Heart right ventricle (tissue), 16 donors: ENCODE data around the gene ERN1. TPM values are rescaled to one million over a fixed set of nuclear protein-coding genes. Genes with fewer than 3 reads are reported as not detected.

Experiments used
- ATAC-seq, 8 donors: fragments of 200-7000 bp; cut with Tn5 transposase; one replicate each; pipeline ENCODE4 v1.9.1; 2020; ENCODE audit warnings: mild to moderate bottlenecking in 8 of 8, moderate library complexity in 8 of 8, moderate number of reproducible peaks in 1 of 8
- DNase-seq, 2 donors: peaks; one replicate each; pipeline ENCODE4 v3.0.0-alpha.2; 2020
- H3K27ac ChIP-seq, 10 donors: fragments of 200-600 bp; sonication (generic) in 2 of 10; one replicate each; pipeline versions ENCODE4 v1.5.0 to v1.8.0; 2020 to 2022; ENCODE audit warnings: mild to moderate bottlenecking in 3 of 10
- H3K27me3 ChIP-seq, 7 donors: fragments of 200-600 bp; one replicate each; pipeline ENCODE4 v1.8.0; 2021 to 2022; ENCODE audit warnings: mild to moderate bottlenecking in 2 of 7
- H3K36me3 ChIP-seq, 9 donors: fragments of 200-600 bp; sonication (generic) in 1 of 9; one replicate each; pipeline versions ENCODE4 v1.5.0 to v1.8.0; 2020 to 2022; ENCODE audit warnings: mild to moderate bottlenecking in 2 of 9
- H3K4me1 ChIP-seq, 9 donors: fragments of 200-600 bp; sonication (generic) in 1 of 9; one replicate each; pipeline versions ENCODE4 v1.5.0 to v1.8.0; 2020 to 2022; ENCODE audit warnings: mild to moderate bottlenecking in 4 of 9
- H3K4me3 ChIP-seq, 10 donors: fragments of 200-600 bp; sonication (generic) in 2 of 10; one replicate each; pipeline versions ENCODE4 v1.5.0 to v1.8.0; 2020 to 2022; ENCODE audit warnings: mild to moderate bottlenecking in 7 of 10, moderate library complexity in 2 of 10
- H3K9me3 ChIP-seq, 11 donors: fragments of 200-600 bp in 10 of 11; sonication (generic) in 2 of 11; one replicate each; pipeline versions ENCODE4 v1.5.0 to v1.8.0; 2013 to 2022; ENCODE audit warnings: mild to moderate bottlenecking in 2 of 11, control low read depth in 1 of 11, moderate library complexity in 1 of 11
- CTCF ChIP-seq, 9 donors: fragments of 200-600 bp; sonication (generic) in 2 of 9; IDR thresholded peaks; one replicate each; pipeline versions ENCODE4 v1.5.0 to v1.8.0; 2021 to 2022; ENCODE audit warnings: antibody characterized with exemption in 9 of 9, mild to moderate bottlenecking in 5 of 9, moderate library complexity in 1 of 9
- WGBS, 2 donors: extraction: QIAGEN DNeasy Blood & Tissue Kit; methylation state at CpG; one replicate each; pipeline ENCODE4 v1.1.7; 2013; ENCODE audit warnings: inconsistent platforms in 1 of 2; 5-methylcytosine and 5-hydroxymethylcytosine counted together
- intact Hi-C, 10 donors: fragments of 100-400 bp; cut with DNase I; formaldehyde crosslinking; loops; one replicate each; pipeline versions ENCODE4 v1.11.1 to v1.14.2; 2022
- polyA plus RNA-seq, 2 donors: library from polyadenylated mRNA; stranded (reverse); fragments of 200-250 nt; gene quantifications; one replicate each; pipeline ENCODE4 v1.2.3, GENCODE V29; 2013
- total RNA-seq, 10 donors: library from RNA; stranded (reverse); fragmentation: NEBNext Ultra II Directional in 3 of 10; extraction: Animal tissue kit (Norgen Biotek cat#: 25700) in 3 of 10; gene quantifications; one replicate each; pipeline versions ENCODE4 v1.2.1 to v1.2.4, GENCODE V29; 2021 to 2023
- donor health status: Arrhythmogenic right ventricular cardiomyopathy.
- donor health status: ischemic (EF 13 %, LVEDD 7.1; RV severe dilation, severe dysfunction).
- donor health status: healthy with polysubstance abuse.
- donor health status: DM: no; HTN: yes; CAD: no.
- donor health status: DM: no; HTN: no; CAD: no.
- donor health status: ischemic (EF 25% LVEDD 6.9; RV normal size, moderate dysfunction).
- donor health status: ischemic (EF 25% LVEDD 5.7; RV mildly dilated, moderate dysfunction).
- donor health status: healthy.
- donor health status: DM: yes; HTN: yes; CAD: no.
- donor health status: Ischemic cardiomyopathy.
- donor health status: ischemic (EF 35%, LVEDD 5.7; RV mildly dilated, moderate dysfunction).
- donor health status: nonischemic (EF 11% LVEDD 7.7; RV severe dilation, severe dysfunction).
- donor health status: DM: yes; HTN: yes; CAD: no.
- donor health status: PGD.
- donor health status: ischemic (EF 29% LVEDD 5.4; RV normal size, mild dysfunction).
- donor health status: nonischemic (EF 23%, LVEDD 6.1; RV moderate dilation, normal function).

ERN1 gene
- total and polyA plus RNA-seq, 12 donors: 2.2 to 16.6 (median 7.1) TPM

GRCh38 chr17:64004903-64005733, 124.8 kb downstream of the ERN1 start:
- peak overlapping the region; percentile 65 to 90 (median 84) for H3K27ac ChIP-seq
- H3K27me3 ChIP-seq: peaks cover 0 to 3% (median 0%) of the 10 kb centered on the region in 7 donors
- no peak for TF ChIP-seq CTCF (IDR thresholded peaks at IDR 0.05)
- H3K4me1 ChIP-seq: peaks cover 2 to 83% (median 64%) of the 10 kb centered on the region in 9 donors
- ATAC-seq: no peak
- peaks cover 0 to 36% (median 0%) of the 10 kb centered on the region in 9 donors for H3K36me3 ChIP-seq
- 68 to 75% methylated on average over 19 of the region's 19 CpGs for WGBS, 2 donors
- intact Hi-C loops: loop anchor here in 1 of 10 donors (2.0 kb wide), 1 partner anchor 16 kb away; the partner anchor contains the start of gene ICAM2
- H3K9me3 ChIP-seq: no peaks in the 10 kb centered on the region
- no peak for DNase-seq
- H3K4me3 ChIP-seq: peak overlapping the region; percentile 18 to 59 (median 45)

- intact Hi-C loops: loop anchor here in 1 of 10 donors (2.0 kb wide), 1 partner anchor 17 kb away; the partner anchor contains the start of gene ICAM2
- no peak for ATAC-seq
- no peak for TF ChIP-seq CTCF (IDR thresholded peaks at IDR 0.05)
- 94 to 95% methylated on average over 7 of the region's 7 CpGs for WGBS, 2 donors
- peak overlapping the region in 3 of 10 donors; percentile 39 to 59 (median 46) for H3K4me3 ChIP-seq
- peaks cover 0 to 7% (median 1%) of the 10 kb centered on the region in 7 donors for H3K27me3 ChIP-seq
- peak overlapping the region in 7 of 10 donors; percentile 33 to 90 (median 86) for H3K27ac ChIP-seq
- H3K4me1 ChIP-seq: peaks cover 2 to 75% (median 58%) of the 10 kb centered on the region in 9 donors
- H3K9me3 ChIP-seq: no peaks in the 10 kb centered on the region
- DNase-seq: no peak
- H3K36me3 ChIP-seq: peaks cover 0 to 30% (median 0%) of the 10 kb centered on the region in 9 donors
Measured at GRCh38 chr17:64004218-64004770, 125.7 kb downstream of the ERN1 start.

- WGBS, 2 donors: 84 to 88% methylated on average over 13 of the region's 13 CpGs
- H3K4me3 ChIP-seq: no peak overlapping the region
- H3K36me3 ChIP-seq: peaks cover 0 to 30% (median 0%) of the 10 kb centered on the region in 9 donors
- H3K4me1 ChIP-seq: peaks cover 2 to 74% (median 58%) of the 10 kb centered on the region in 9 donors
- no peak for TF ChIP-seq CTCF (IDR thresholded peaks at IDR 0.05)
- H3K27ac ChIP-seq: peak overlapping the region in 6 of 10 donors; percentile 3 to 90 (median 86)
- DNase-seq (no peak), ATAC-seq (no peak)
- H3K9me3 ChIP-seq: no peaks in the 10 kb centered on the region
- intact Hi-C loops: loop anchor here in 1 of 10 donors (2.0 kb wide), 1 partner anchor 17 kb away; the partner anchor contains the start of gene ICAM2
- H3K27me3 ChIP-seq: peaks cover 5 to 14% (median 8%) of the 10 kb centered on the region in 7 donors
Measured at GRCh38 chr17:64003526-64004121, 126.3 kb downstream of the ERN1 start.
